Stimulated activated CD8-positive, alpha-beta memory T cell treated with anti-CD3 and anti-CD28 coated beads, Interleukin-12 subunit alpha, Interleukin-12 subunit beta, amount 100 ng/mL, for 4 hours (primary cell): ENCODE measurements around the gene RAD51B.

ENCODE experiments used
- DNase-seq: peaks from one replicate; pipeline ENCODE4 v3.0.0-alpha.2; 2020; ENCODE audit warnings: low read depth

RAD51B gene

DNA sequence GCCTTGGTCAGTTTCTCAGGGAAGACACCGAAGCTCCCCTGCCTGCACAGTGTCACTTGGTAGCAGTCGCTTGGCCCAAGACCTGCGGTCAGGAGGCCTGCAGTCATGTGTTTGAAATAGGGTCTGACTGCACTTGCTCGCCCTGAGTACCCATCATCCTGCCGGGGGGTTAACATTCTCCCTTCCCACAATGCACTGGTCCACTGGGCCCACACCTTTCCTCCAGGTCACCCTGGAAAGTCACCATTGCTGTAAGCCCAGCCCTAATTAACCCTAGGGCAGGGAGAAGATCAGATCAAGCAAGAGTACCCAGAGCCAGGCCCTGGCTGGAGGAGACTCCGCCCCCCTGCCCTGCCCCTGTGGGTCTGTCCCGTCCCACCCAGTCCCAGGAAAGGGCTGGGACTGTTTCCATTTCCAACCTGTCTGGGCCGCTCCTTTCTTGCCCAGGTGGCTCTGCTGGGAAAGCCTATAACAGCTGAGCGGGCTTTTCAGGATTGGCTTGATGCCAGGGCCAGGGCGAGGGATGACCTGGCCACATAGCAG is 886.2 kb downstream of the RAD51B start:
- DNase-seq = no peak

DNA sequence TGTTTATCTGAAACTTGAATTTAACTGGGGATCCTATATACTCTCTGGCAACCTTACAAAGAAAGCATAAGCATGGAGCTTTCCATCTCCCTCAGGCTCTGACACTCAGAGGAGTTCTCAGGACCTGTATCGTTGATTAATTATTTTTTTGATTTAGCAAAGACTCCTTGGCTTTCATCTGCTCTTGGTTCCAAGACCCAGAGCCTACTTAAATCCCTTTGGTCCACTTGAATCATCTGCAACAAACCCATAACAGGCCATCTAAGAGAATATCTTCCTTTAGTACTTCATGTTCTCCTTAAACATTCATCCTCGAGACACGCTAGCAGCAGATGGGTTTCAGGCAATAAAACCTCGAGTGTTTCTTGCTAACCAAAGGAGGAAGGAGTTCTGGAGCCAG is 887.9 kb downstream of the RAD51B start:
- no peak for DNase-seq

GRCh38 chr14:68708343-68708742 is 888.8 kb downstream of the RAD51B start:
- no peak for DNase-seq

DNA sequence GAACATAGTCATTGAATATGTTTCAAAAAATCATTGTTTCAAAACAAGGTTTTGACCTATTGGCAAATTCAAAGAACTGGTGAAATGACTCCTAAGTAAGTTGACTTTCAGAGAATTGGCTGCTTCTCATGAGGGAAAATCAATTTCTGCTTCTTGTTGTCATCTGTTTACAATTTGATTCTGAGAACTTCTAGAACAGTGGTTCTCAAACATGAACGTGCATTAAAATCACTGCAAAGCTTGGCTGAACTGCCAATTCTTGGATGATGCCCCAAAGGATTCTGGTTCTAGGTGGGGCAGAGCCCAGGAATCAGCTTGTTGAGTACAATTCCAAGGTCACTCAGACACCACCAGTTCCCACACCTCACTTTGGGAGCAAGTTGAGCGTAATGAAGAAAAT is 889.4 kb downstream of the RAD51B start:
- DNase-seq = no peak

- DNase-seq = no peak
These were observed 891.2 kb downstream of the RAD51B start for GRCh38 chr14:68710776-68711175.

- no peak for DNase-seq
These were observed 892.2 kb downstream of the RAD51B start for GRCh38 chr14:68711561-68712309.

DNA sequence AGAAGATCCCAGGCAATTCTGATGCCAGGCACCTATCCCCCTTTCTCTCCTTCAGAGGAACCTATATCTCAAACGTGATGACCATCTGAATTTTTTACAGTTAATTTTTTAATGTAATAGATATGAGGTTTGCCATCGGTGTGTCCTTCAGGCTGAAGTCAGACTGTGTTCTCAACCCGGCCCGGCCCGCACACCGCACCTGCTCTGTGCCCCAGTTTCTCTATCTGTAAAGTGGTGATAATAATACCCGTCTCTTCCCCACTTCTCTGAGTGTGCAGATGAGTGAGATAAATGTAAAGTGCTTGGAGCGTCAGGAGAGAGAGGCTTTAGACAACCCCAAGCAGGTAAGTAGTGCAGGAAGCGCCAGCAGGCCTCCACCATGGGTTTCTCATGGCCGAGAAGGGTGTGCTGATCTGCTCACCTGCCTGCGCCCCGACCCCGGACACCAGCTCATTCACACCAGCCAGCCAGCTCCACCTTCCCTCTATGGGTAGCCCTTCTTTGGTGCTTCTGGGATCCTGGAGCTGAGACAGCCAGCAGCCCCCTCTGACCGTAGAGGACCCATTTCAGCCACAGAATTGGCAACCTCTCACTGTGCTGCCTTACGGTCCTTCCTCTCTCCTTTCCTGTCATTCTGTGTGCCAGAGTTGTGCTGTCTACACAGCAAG is 893.3 kb downstream of the RAD51B start:
- DNase-seq = no peak

DNA sequence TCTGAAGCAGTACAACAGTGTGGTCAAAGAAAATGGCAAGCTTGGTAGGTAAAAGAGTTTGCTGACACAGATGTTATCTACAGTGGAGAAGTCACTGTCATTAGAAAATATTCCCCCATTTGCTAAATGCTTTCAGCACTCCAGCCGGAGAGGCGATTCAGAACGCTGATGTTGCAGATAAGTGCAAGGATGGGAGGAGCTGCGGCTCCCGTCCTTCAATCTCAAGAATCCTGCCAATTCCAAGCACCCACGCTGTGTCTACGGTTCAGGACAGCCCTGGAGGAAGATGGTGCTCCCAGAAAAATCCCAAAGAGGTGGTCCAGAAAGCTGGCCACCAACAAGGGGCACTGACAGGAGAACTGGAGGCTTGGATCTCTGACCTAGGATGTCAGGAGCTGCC is 894.2 kb downstream of the RAD51B start:
- no peak for DNase-seq

GRCh38 chr14:68714991-68715924 is 895.7 kb downstream of the RAD51B start:
- DNase-seq = no peak

DNA sequence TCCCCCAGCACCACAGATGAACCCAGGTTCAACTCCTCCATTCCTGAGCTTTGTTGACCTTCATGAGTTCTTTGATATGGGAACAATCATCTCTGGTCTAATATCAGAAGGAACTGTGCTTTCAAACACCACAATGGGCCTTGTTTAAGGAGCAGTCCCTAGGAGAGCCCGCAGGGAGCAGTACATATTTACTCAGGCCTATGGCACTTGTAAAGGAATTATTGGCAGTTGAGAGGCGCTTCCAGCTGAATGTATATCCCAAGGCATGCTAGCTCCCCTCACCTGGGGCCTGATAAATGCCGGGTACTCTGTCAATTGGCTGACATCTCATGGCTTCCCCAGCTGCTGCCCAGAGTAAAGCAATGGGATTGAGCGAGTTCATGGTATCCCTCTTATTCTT is 897.1 kb downstream of the RAD51B start:
- no peak for DNase-seq

GRCh38 chr14:68718023-68718990 is 898.7 kb downstream of the RAD51B start:
- DNase-seq = no peak

DNA sequence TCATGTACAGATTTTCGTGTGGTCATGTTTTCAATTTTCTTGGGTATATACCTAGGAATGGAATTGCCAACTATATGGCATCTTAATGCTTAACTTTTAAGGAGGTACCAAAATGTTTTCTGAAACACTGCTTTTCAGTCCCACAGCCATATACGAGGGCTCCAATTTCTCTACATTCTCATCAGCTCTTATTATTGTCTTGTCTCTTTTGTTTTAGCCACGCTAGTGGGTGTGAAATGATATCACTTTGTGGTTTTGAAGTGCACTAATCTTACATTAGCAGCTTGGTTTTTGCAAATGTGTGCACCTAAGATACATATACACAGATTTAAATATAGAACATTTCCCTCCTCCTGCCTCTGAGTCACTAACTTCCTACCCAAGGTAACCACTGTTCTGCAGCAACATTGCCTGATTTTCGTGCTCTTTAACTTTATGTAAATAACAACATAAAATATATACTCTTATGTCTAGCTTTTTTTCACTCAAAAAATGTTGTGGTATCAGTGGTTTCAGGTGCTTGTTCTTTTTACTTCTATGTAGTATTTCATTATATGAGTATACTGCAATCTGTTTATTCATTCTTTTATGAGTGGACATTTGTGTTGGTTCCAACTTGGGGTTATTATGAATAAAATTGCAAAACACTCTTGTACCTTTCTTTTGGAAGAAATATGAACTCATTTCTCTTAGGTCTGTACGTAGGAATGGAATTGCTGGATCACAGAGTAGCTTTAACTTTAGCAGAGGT is 900.2 kb downstream of the RAD51B start:
- no peak for DNase-seq

DNA sequence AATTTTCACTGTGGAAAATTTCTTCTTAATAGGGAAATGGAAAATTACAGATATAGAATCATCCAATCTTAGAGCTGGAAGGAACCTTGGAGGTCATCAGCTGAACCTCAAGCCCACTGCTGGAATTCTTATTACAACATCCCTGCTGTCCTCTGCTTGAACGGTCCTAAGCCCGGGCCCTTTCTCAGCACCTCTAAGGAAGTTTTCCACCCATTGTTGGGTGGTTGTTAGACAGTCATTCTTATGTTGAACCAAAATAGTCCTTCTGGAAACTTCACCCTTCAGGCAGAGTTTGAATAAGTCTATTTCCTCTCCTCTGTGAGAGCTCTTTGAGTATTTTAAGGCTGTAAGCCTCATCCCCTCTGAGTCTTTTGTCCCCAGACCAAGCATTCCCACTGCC is 902.6 kb downstream of the RAD51B start:
- DNase-seq = no peak

DNA sequence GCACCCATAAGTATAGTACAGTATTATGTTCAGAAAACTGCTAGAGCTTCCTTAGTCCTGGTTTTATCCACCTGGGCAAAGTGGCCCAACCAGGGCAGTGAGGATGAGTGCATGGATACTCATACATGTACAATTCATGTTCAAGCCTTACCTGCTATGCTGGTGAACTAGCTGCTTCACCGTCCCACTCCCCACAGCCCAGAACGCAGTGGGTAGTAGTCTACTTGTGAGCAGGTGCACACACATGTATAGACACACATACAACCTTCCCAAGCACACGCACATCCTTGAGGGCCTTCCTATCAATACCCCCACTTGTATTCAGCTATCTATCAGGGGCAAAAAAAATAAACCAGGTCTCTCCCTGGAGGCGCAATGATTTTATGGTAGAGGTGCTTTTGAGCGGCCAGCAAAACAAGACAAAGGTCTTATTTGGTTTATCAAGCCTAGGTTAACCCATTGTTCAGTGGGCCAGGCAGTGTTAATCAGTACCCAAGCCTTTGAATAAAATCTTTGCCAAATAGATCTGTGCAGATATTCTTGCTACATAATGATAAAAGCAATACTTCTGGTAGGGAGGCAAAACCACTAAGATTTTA is 903.5 kb downstream of the RAD51B start:
- DNase-seq = no peak

DNA sequence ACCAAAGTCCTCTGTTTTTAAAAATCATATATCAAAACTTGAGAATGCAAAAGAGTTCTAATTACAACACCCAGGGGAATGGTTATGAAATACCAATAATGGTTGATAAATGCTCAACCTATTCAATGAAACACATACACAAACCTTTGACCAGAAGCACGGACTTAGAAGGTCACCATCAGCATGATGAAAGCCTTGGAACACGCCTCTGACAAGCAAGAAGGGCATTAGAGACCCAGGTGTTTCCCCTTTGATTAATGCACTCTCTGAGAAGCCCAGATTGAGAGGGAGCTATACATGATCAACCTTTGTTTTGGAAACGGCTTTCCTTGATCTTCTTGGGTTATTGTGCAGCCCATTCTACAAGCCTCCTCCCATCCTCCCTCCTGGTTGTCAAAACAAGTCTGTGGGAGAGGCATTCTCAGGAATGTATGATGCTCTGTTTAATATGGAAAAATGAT is 904.3 kb downstream of the RAD51B start:
- no peak for DNase-seq

- DNase-seq = no peak
These were observed 905.3 kb downstream of the RAD51B start for GRCh38 chr14:68724914-68725313.

DNA sequence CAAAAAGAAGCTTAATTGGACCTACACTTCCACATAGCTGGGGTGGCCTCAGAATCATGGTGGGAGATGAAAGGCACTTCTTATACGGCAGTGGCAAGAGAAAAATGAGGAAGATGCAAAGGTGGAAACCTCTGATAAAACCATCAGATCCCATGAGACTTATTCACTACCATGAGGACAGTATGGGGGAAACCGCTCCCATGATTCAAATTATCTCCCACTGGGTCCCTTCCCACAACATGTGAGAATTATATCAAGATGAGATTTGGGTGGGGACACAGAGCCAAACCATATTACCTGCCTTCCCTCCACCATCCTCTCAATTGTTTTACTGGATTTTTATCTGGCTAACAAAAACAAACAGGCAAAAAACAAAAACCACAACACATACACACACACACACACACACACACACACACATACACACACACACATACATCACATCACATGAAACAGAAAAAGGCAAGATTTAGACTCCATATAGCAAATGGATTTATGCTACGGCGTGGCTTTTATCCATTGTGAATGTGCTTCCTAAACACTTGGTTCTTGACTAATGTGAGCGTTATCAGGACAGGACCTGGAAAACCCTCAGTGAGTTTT is 906.6 kb downstream of the RAD51B start:
- DNase-seq = no peak

- no peak for DNase-seq
These were observed 907.9 kb downstream of the RAD51B start for GRCh38 chr14:68727315-68728047.
